HG03280 (cell line): ENCODE measurements around the gene TTC9B.
"Not testable (repeated sequence)": the region's sequence is repeated elsewhere in the genome, so short reads cannot be mapped to it uniquely, and the experiment has no call there.

ENCODE experiments used
- ATAC-seq: cut with Tn5 transposase; IDR thresholded peaks from one replicate; pipeline ENCODE4 v1.9.1; 2021; ENCODE audit warnings: mild to moderate bottlenecking, moderate library complexity; ENCODE audit not compliant: unreplicated experiment

TTC9B gene

GRCh38 chr19:40177286-40178070, 40.7 kb downstream of the TTC9B start:
- no peak for ATAC-seq

- ATAC-seq: no peak
Observed at GRCh38 chr19:40175820-40176219, 42.4 kb downstream of the TTC9B start.

GRCh38 chr19:40174092-40174491, 44.1 kb downstream of the TTC9B start:
- ATAC-seq: no peak

GRCh38 chr19:40171293-40171692, 46.9 kb downstream of the TTC9B start:
- ATAC-seq: not testable (repeated sequence)

GRCh38 chr19:40170303-40170989, 47.7 kb downstream of the TTC9B start:
- not testable (repeated sequence) for ATAC-seq

GRCh38 chr19:40169482-40170302, 48.5 kb downstream of the TTC9B start:
- ATAC-seq: not testable (repeated sequence)
